RWPE1 (cell line): ENCODE data around the gene TMEM176B.
"Not testable (repeated sequence)": the region's sequence is repeated elsewhere in the genome, so short reads cannot be mapped to it uniquely, and the experiment has no call there.

ENCODE experiments used
- CTCF ChIA-PET: fragments of 350-600 bp; sonication (Branson Sonifier 250); formaldehyde crosslinking; extraction: SDS; loops from one replicate; lab custom pipeline; 2021; lab: Yijun Ruan, JAX
- POLR2A ChIA-PET: fragments of 400-600 bp; formaldehyde crosslinking; extraction: SDS; loops from one replicate; lab custom pipeline; 2020; ENCODE audit warnings: antibody characterized with exemption; ENCODE audit not compliant: low non-redundant PET; lab: Yijun Ruan, JAX
- DNase-seq: peaks from one replicate; pipeline ENCODE4 v3.0.0; 2012; ENCODE audit warnings: low spot score
- H3K27ac ChIP-seq: fragments of 450-650 bp; 2 replicates; pipeline ENCODE4 v1.5.1; 2017
- CTCF ChIP-seq: fragments of 450-650 bp; conservative IDR thresholded peaks from 2 replicates; pipeline ENCODE4 v1.5.1; 2017; ENCODE audit warnings: low read depth, mild to moderate bottlenecking

TMEM176B gene

GRCh38 chr7:150823484-150824126, 23.4 kb upstream of the TMEM176B start:
- DNase-seq, result no peak
- ChIA-PET CTCF (no interaction called here), POLR2A (no interaction called here)
- no peak for TF ChIP-seq CTCF
- no peak overlapping the region for H3K27ac ChIP-seq

DNA sequence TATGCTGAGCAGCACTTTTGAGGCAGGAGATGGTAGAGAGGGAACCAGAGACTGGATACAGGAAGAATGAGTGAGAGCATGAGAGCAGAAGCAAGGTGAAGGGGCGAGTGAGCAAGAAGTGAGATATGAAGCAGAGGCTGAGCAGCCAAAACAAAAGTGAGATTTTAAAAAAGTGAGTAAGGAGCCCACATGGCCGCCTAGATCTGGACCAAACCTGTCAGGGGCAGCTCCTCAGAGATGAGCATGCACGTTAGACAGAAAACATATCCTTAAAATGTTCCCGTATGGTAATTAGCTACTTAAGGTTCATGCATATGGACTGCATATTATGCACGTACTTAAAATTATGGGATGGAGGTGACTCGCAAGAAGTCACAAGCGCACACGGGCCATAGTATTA, 22.9 kb upstream of the TMEM176B start:
- DNase-seq, result no peak
- H3K27ac ChIP-seq, result no peak overlapping the region
- TF ChIP-seq CTCF, result no peak
- POLR2A ChIA-PET, result no interaction called here
- CTCF ChIA-PET, result no interaction called here

- ChIA-PET POLR2A (no interaction called here), CTCF (no interaction called here)
Measured at GRCh38 chr7:150820578-150821198, 20.5 kb upstream of the TMEM176B start.

DNA sequence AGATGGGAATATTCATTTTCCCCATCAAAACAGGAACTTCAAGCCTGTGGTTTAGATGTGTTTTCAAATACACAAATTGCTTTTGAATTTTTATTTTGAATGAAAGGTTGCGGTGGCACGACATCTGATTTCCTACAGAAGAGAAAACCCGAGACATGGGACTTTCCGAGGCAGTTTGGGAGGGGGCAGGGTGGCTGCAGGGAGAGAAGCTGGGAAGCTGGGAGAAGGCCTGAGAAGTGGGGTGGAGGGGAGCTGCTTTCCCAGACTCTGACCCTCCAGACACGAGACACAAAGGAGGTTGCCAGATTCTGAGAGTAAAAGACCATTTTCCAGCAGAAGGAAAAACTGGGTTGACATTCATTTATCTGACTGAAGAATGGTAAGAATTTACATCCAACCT, 20.0 kb upstream of the TMEM176B start:
- ChIA-PET CTCF (no interaction called here), POLR2A (no interaction called here)
- TF ChIP-seq CTCF, result no peak
- no peak overlapping the region for H3K27ac ChIP-seq
- no peak for DNase-seq

More at GRCh38 chr7:150820578-150821198, 20.5 kb upstream of the TMEM176B start:
- no peak overlapping the region for H3K27ac ChIP-seq
- no peak for DNase-seq
- no peak for TF ChIP-seq CTCF

DNA sequence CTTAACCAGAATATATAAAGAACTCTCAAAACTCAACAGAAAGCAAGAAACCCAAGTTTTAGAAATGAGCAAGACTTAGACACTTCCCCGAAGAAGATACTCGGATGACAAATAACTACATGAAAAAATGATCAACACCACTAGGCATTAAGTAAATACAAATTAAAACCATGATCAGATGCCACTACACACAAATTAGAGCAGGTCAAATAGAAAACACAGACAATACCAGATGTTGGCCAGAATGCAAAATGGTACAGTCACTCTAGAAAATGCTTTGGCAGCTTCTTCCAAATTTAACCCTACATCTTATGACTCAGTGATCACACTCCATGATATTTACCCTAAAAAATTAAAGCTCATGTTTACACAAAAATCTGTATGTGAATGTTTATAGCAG, 18.8 kb upstream of the TMEM176B start:
- POLR2A ChIA-PET, result no interaction called here
- CTCF ChIA-PET, result no interaction called here
- no peak overlapping the region for H3K27ac ChIP-seq
- no peak for TF ChIP-seq CTCF
- no peak for DNase-seq

GRCh38 chr7:150814328-150815001, 14.3 kb upstream of the TMEM176B start:
- no peak for TF ChIP-seq CTCF
- CTCF ChIA-PET, result interaction anchor here (0.7 kb wide), 1 partner anchor 110 kb away, joined by 3 read pairs; no protein-coding TSS in a partner anchor
- no peak overlapping the region for H3K27ac ChIP-seq
- DNase-seq, result no peak
- POLR2A ChIA-PET, result no interaction called here

GRCh38 chr7:150807616-150808438, 7.7 kb upstream of the TMEM176B start:
- POLR2A ChIA-PET, DNase-seq, CTCF ChIA-PET, H3K27ac ChIP-seq: not testable (repeated sequence)
